SK-N-SH treated with all-trans-retinoic acid at 6 μM for 48 hours (cell line): Measurements from ENCODE around the gene FANCE.

ENCODE experiments used
- ATAC-seq: fragments of 200-7000 bp; cut with Tn5 transposase; 3 replicates; pipeline ENCODE4 v1.9.1; 2020; ENCODE audit warnings: mild to moderate bottlenecking, moderate library complexity
- BACH2 ChIP-seq: fragments of 250-450 bp; sonication (Bioruptor Pico); IDR thresholded peaks from 2 replicates; pipeline ENCODE4 v1.9.0; 2021; ENCODE audit warnings: mild to moderate bottlenecking, borderline replicate concordance
- CSDC2 ChIP-seq: fragments of 250-450 bp; sonication (Bioruptor Pico); IDR thresholded peaks from 2 replicates; pipeline ENCODE4 v1.5.0; 2020; ENCODE audit warnings: mild to moderate bottlenecking, moderate library complexity
- ISL1 ChIP-seq: fragments of 250-450 bp; sonication (Bioruptor Pico); IDR thresholded peaks from 2 replicates; pipeline ENCODE4 v2.1.2; 2022; ENCODE audit warnings: mild to moderate bottlenecking, moderate library complexity
- OSR1 ChIP-seq: fragments of 250-450 bp; sonication (Bioruptor Pico); IDR thresholded peaks from 2 replicates; pipeline ENCODE4 v1.8.0; 2022; ENCODE audit warnings: moderate library complexity, mild to moderate bottlenecking, inconsistent platforms
- PATZ1 ChIP-seq: fragments of 250-450 bp; sonication (Bioruptor Pico); IDR thresholded peaks from 2 replicates; pipeline ENCODE4 v1.8.0; 2020; ENCODE audit warnings: mild to moderate bottlenecking, moderate library complexity, borderline replicate concordance
- POU6F1 ChIP-seq: fragments of 250-450 bp; sonication (Bioruptor Pico); IDR thresholded peaks from 2 replicates; pipeline ENCODE4 v1.8.0; 2021; ENCODE audit warnings: low read depth, mild to moderate bottlenecking, moderate library complexity, borderline replicate concordance
- PPARA ChIP-seq: fragments of 250-450 bp; sonication (Bioruptor Pico); IDR thresholded peaks from 2 replicates; pipeline ENCODE4 v1.5.0; 2020; ENCODE audit warnings: mild to moderate bottlenecking, borderline replicate concordance
- RARB ChIP-seq: fragments of 250-450 bp; sonication (Bioruptor Pico); IDR thresholded peaks from 2 replicates; pipeline ENCODE4 v1.8.0; 2021; ENCODE audit warnings: mild to moderate bottlenecking, moderate library complexity
- SNAI2 ChIP-seq: fragments of 250-450 bp; sonication (Bioruptor Pico); IDR thresholded peaks from 2 replicates; pipeline ENCODE4 v1.5.0; 2020; ENCODE audit warnings: mild to moderate bottlenecking, moderate library complexity
- TOX ChIP-seq: fragments of 250-450 bp; sonication (Bioruptor Pico); IDR thresholded peaks from 2 replicates; pipeline ENCODE4 v1.8.0; 2021; ENCODE audit warnings: mild to moderate bottlenecking, moderate library complexity, borderline replicate concordance
- ZC3H10 ChIP-seq: fragments of 250-450 bp; sonication (Bioruptor Pico); IDR thresholded peaks from 2 replicates; pipeline ENCODE4 v1.5.1; 2021; ENCODE audit warnings: mild to moderate bottlenecking, moderate library complexity
- ZFP3 ChIP-seq: fragments of 250-450 bp; sonication (Bioruptor Pico); IDR thresholded peaks from 2 replicates; pipeline ENCODE4 v1.5.0; 2020; ENCODE audit warnings: mild to moderate bottlenecking, moderate library complexity
- ZNF565 ChIP-seq: fragments of 450-650 bp; formaldehyde crosslinking; conservative IDR thresholded peaks from 2 replicates; pipeline ENCODE4 v1.5.0; 2020; ENCODE audit warnings: low read depth, mild to moderate bottlenecking, moderate library complexity
- TF ChIP-seq, protein P1 (sequence below): fragments of 250-450 bp; sonication (Bioruptor Pico); IDR thresholded peaks from 2 replicates; pipeline ENCODE4 v1.5.1; 2021; ENCODE audit warnings: mild to moderate bottlenecking, moderate library complexity

FANCE gene

GRCh38 chr6:35483893-35484645 lies 31.9 kb downstream of the FANCE start (continued):
- no peak for TF ChIP-seq PATZ1
- no peak for TF ChIP-seq CSDC2 (CRISPR knock-in tag)
- TF ChIP-seq, protein P1, sequence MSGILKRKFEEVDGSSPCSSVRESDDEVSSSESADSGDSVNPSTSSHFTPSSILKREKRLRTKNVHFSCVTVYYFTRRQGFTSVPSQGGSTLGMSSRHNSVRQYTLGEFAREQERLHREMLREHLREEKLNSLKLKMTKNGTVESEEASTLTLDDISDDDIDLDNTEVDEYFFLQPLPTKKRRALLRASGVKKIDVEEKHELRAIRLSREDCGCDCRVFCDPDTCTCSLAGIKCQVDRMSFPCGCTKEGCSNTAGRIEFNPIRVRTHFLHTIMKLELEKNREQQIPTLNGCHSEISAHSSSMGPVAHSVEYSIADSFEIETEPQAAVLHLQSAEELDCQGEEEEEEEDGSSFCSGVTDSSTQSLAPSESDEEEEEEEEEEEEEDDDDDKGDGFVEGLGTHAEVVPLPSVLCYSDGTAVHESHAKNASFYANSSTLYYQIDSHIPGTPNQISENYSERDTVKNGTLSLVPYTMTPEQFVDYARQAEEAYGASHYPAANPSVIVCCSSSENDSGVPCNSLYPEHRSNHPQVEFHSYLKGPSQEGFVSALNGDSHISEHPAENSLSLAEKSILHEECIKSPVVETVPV (CRISPR knock-in tag), result no peak
- no peak for TF ChIP-seq BACH2 (CRISPR knock-in tag)
- TF ChIP-seq OSR1 (CRISPR knock-in tag), result no peak

DNA sequence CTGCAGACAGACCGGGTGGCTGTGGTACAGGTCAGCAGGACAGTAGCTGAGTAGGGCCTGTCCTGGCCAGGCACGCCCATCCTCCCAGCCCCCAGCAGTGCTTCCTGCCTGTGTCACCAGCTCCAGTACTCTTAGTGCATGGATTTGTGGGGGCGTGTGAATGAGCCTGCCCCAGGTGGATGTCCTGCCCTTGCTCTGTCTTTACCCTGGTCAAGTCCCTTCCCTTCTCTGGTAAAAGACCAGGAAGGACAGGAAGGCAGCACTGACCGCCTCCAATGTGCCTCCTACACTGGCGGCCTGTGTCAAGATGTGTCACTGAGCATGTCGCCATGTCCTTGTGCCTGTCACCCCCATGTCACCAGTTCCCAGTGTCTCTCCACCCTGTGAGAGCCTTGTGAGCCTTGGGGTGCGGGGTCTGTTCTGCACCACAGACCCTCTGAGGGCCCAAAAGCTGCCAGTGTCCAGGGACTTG lies 32.8 kb downstream of the FANCE start:
- TF ChIP-seq ZNF565 (CRISPR knock-in tag) (no peak), CSDC2 (CRISPR knock-in tag) (no peak), BACH2 (CRISPR knock-in tag) (no peak), ZFP3 (CRISPR knock-in tag) (no peak), POU6F1 (CRISPR knock-in tag) (no peak), PATZ1 (no peak), ZC3H10 (no peak), PPARA (CRISPR knock-in tag) (no peak), SNAI2 (no peak), RARB (no peak)
- ATAC-seq, result peak; percentile 15; the same call in 2 of the 3 replicates

GRCh38 chr6:35485402-35485877 lies 33.3 kb downstream of the FANCE start:
- ATAC-seq, result peak; percentile 60
- no peak for TF ChIP-seq TOX (CRISPR knock-in tag)
- TF ChIP-seq, all 23 proteins: peak for 0

DNA sequence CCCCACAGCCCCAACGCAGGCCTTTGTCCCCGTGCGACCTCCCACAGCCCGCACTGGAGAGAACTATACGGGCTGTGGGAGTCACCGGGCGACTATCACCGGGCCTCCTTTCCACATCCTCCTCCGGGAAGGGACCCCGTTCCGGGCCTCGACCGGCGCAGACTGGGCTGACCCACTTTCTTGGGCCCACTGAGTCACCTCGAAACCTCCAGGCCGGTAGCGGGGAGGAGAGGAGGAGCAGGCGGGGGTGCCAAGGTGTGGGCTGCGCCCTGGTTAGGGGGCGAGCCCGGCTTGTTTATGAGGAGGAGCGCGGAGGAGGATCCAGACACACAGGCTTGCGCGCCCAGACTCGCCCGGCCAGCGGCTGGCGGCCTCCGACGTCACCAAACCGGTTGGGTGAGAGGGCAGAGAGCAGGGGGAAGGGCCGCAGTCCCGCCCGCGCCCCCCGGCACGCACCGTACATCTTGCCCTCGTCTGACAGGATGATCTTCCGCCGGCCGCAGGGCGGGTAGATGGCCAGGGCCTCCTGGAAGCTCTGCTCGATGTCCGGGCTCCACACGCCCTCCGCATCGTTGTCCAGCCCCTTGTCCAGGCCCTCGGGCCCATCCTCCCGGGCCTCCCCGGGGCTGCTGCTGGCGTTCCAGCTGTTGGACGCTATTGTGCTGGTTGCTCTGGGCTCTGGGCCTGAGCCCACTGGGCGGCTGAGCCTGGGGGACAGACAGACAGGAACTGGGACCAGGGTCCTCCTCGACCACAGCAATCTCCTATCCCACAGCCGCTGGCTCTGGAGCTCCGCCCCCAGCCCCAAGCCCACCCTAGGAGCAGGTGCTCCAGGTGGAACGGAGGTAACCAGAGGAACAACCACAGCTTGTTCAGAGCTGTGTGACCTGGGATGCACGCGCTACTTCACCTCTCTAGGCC lies 34.1 kb downstream of the FANCE start:
- ATAC-seq, result no peak
- TF ChIP-seq RARB (no peak), ISL1 (no peak)
- TF ChIP-seq, protein P1 (CRISPR knock-in tag), result no peak
- TF ChIP-seq, all 23 proteins: peak for 0
